ENCODE results near the gene MARCHF6. TPM values are rescaled to one million over a fixed set of nuclear protein-coding genes. Genes with fewer than 3 reads are reported as not detected.
A peak's percentile ranks its signal among the peaks of the same experiment; 100 is the strongest.

The MARCHF6 gene
- total and polyA plus RNA-seq, 9 donors: 59.0 to 225 (median 146) TPM

DNA sequence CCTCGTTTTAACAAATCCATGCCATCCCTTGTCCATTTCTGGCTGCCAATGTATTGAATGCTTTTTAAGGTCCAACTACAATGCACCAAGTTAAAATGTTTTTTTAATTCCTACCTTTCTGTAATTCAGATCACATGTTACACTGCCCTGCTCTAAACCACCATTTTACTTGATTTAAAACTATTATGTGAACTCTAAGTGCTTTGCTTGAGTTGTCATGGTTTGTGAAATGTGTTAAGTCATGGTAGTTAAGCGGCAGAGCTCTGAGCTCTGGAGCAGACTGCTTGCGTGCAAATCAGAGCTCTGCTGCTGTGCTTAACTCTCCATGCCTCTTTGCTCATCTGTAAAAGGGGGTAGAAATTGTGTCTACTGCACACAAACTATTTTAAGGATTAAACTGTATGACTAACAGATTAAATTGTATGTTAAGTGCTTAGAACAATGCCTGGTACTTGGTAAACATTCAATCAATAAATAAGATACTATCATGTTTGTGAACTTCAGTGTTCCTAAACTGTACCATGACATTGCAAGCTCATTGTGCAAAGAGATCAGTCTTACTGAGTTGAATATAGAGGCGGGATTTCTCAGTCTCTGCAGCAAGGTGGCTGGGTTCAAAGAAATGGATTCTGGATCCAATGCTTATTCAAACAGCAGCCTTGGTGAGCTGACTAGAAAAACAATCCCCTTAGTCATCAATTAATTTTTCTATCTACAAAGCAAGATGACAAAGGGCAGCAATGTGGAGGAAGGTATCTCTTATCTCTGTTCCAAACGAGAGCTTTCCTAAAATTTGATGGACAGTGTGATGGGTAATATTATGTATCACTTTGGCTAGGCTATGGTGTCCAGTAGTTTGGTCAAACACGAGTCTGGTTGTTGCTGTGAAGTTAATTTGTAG, 29.7 kb upstream of the MARCHF6 start:
- no peaks in the 10 kb centered on the region for H3K9me3 ChIP-seq
- intact Hi-C loops (cut with DNase I): no loop called here
- H3K27ac ChIP-seq: no peak overlapping the region
- H3K4me3 ChIP-seq: no peak overlapping the region
- H3K4me1 ChIP-seq (ENCODE audit: insufficient read depth): no peaks in the 10 kb centered on the region
- 77 to 78% (median 78%) methylated on average over 6 of the region's 6 CpGs for WGBS, 3 donors
- H3K36me3 ChIP-seq: no peaks in the 10 kb centered on the region
- DNase-seq: no peak
- TF ChIP-seq, protein P1, sequence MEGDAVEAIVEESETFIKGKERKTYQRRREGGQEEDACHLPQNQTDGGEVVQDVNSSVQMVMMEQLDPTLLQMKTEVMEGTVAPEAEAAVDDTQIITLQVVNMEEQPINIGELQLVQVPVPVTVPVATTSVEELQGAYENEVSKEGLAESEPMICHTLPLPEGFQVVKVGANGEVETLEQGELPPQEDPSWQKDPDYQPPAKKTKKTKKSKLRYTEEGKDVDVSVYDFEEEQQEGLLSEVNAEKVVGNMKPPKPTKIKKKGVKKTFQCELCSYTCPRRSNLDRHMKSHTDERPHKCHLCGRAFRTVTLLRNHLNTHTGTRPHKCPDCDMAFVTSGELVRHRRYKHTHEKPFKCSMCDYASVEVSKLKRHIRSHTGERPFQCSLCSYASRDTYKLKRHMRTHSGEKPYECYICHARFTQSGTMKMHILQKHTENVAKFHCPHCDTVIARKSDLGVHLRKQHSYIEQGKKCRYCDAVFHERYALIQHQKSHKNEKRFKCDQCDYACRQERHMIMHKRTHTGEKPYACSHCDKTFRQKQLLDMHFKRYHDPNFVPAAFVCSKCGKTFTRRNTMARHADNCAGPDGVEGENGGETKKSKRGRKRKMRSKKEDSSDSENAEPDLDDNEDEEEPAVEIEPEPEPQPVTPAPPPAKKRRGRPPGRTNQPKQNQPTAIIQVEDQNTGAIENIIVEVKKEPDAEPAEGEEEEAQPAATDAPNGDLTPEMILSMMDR (IDR thresholded peaks at IDR 0.05): no peak
- TF ChIP-seq EP300 (IDR thresholded peaks at IDR 0.05) (no peak), POLR2A (IDR thresholded peaks at IDR 0.05) (no peak)
- no peaks in the 10 kb centered on the region for H3K27me3 ChIP-seq

GRCh38 chr5:10324518-10325370, 28.8 kb upstream of the MARCHF6 start:
- no peaks in the 10 kb centered on the region for H3K27me3 ChIP-seq
- intact Hi-C loops (cut with DNase I): no loop called here
- TF ChIP-seq EP300 (IDR thresholded peaks at IDR 0.05) (no peak), POLR2A (IDR thresholded peaks at IDR 0.05) (no peak)
- TF ChIP-seq, protein P1 (IDR thresholded peaks at IDR 0.05): no peak
- 91 to 98% (median 94%) methylated on average over 6 of the region's 6 CpGs for WGBS, 3 donors
- H3K9me3 ChIP-seq: no peaks in the 10 kb centered on the region
- H3K4me3 ChIP-seq: no peak overlapping the region
- H3K27ac ChIP-seq: no peak overlapping the region
- no peaks in the 10 kb centered on the region for H3K4me1 ChIP-seq (ENCODE audit: insufficient read depth)
- no peaks in the 10 kb centered on the region for H3K36me3 ChIP-seq
- DNase-seq: no peak

GRCh38 chr5:10328323-10328722, 25.2 kb upstream of the MARCHF6 start:
- TF ChIP-seq, protein P1 (IDR thresholded peaks at IDR 0.05): no peak
- TF ChIP-seq POLR2A (IDR thresholded peaks at IDR 0.05) (no peak), EP300 (IDR thresholded peaks at IDR 0.05) (no peak)
- WGBS, 3 donors: 87 to 90% (median 89%) methylated on average over 5 of the region's 5 CpGs
- no peak overlapping the region for H3K4me3 ChIP-seq
- intact Hi-C loops (cut with DNase I): no loop called here
- H3K27me3 ChIP-seq: no peaks in the 10 kb centered on the region
- no peak overlapping the region for H3K27ac ChIP-seq
- H3K36me3 ChIP-seq: no peaks in the 10 kb centered on the region
- H3K4me1 ChIP-seq (ENCODE audit: insufficient read depth): peaks cover 27% of the 10 kb centered on the region
- no peaks in the 10 kb centered on the region for H3K9me3 ChIP-seq
- peak in 1 of 5 donors; percentile 1 for DNase-seq

DNA sequence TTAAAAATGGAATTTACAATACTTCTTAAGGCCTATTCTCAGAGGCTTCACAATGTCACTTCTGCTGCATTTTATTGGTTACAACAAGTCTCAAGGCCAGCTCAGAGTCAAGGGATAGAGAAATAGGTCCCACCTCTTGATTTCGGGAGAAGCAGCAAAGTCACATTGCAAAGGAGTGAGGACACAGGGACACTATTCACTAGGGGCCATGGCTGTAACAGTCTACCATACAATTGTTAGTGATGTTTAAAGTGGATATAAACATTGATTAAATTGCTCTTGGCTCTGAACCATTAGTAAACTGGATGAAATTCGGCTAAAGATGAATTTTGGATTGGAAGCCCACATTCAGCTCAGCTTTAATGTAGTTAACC, 24.1 kb upstream of the MARCHF6 start:
- DNase-seq: peak in 1 of 5 donors; percentile 11
- peak overlapping the region in 1 of 2 donors; percentile 10 for H3K27ac ChIP-seq
- intact Hi-C loops (cut with DNase I): no loop called here
- H3K36me3 ChIP-seq: no peaks in the 10 kb centered on the region
- 43 to 47% (median 45%) methylated on average over 2 of the region's 2 CpGs for WGBS, 3 donors
- H3K4me3 ChIP-seq: no peak overlapping the region
- TF ChIP-seq EP300 (IDR thresholded peaks at IDR 0.05) (no peak), POLR2A (IDR thresholded peaks at IDR 0.05) (no peak)
- TF ChIP-seq, protein P1 (IDR thresholded peaks at IDR 0.05): no peak
- no peaks in the 10 kb centered on the region for H3K9me3 ChIP-seq
- H3K27me3 ChIP-seq: no peaks in the 10 kb centered on the region
- H3K4me1 ChIP-seq (ENCODE audit: insufficient read depth): peaks cover 30% of the 10 kb centered on the region
